ENCODE measurements around the gene KDM4C. TPM values are rescaled to one million over a fixed set of nuclear protein-coding genes. Genes with fewer than 3 reads are reported as not detected.

KDM4C gene
- total and polyA plus RNA-seq, 2 of the 4 experiments (the other 2 are of a cell fraction): 11.8 to 23.8 TPM

DNA sequence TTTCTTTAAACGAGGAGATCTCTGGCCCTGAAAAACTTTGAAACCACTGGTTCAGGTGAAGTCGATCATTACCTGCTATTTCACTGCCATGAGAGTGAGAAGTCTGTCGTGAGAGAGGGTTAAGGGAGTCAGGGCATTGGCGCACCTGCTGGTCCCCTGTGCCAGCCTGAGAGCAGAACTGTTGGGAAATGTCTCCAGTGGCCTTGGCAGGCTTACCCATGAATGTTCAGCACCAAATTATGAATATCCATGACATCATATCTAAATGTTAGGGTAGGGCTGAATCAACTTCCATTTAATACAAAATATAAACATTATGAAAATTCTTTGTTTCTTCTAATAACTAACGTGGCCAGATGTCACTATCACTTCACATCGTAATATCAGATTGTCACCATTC is 379.3 kb downstream of the KDM4C start:
- no peak overlapping the region for H3K18ac ChIP-seq (ENCODE audit: low read depth, low read length)
- H2BK5ac ChIP-seq (ENCODE audit: low read depth, low read length, poor library complexity, severe bottlenecking): no peak overlapping the region
- no CpG with 5 or more reads among the region's 6 CpGs for whole genome bisulfite sequencing, 2 experiments (ENCODE audit: extremely low coverage in 2 of 2, insufficient read length in 1 of 2)

More for the DNA sequence above, 379.3 kb downstream of the KDM4C start:
- H2BK120ac ChIP-seq (ENCODE audit: low read depth, low read length): no peak overlapping the region
- peaks cover 2% of the 10 kb centered on the region; the same call in 1 of the 2 replicates for H3K36me3 ChIP-seq (ENCODE audit: control insufficient read depth, insufficient read depth, low read length)
- in situ Hi-C loops (cut with MboI; ENCODE audit: low sequenced_read_pairs): no loop called here
- H4K20me1 ChIP-seq (ENCODE audit: insufficient read depth, low read length): no peaks in the 10 kb centered on the region
- TF ChIP-seq NFE2L2 (IDR thresholded peaks at IDR 0.05; ENCODE audit: low read depth, low read length): no peak
- TF ChIP-seq, protein P1, sequence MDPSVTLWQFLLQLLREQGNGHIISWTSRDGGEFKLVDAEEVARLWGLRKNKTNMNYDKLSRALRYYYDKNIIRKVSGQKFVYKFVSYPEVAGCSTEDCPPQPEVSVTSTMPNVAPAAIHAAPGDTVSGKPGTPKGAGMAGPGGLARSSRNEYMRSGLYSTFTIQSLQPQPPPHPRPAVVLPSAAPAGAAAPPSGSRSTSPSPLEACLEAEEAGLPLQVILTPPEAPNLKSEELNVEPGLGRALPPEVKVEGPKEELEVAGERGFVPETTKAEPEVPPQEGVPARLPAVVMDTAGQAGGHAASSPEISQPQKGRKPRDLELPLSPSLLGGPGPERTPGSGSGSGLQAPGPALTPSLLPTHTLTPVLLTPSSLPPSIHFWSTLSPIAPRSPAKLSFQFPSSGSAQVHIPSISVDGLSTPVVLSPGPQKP (IDR thresholded peaks at IDR 0.05; ENCODE audit: borderline replicate concordance, low read depth, low read length): no peak
- TF ChIP-seq RFX5 (IDR thresholded peaks at IDR 0.05; ENCODE audit: low read depth, low read length): no peak
- no peak for TF ChIP-seq BHLHE40 (IDR thresholded peaks at IDR 0.05; ENCODE audit: low read depth, low read length)
- TF ChIP-seq USF2 (IDR thresholded peaks at IDR 0.05; ENCODE audit: low read depth, low read length): no peak
- no peak for TF ChIP-seq CEBPB (IDR thresholded peaks at IDR 0.05; ENCODE audit: low read depth, low read length)
- TF ChIP-seq FOS (IDR thresholded peaks at IDR 0.05; ENCODE audit: low read depth, low read length): no peak
- no peak for TF ChIP-seq RCOR1 (IDR thresholded peaks at IDR 0.05; ENCODE audit: insufficient replicate concordance, low read length)
- TF ChIP-seq SMC3 (IDR thresholded peaks at IDR 0.05; ENCODE audit: low read depth, low read length): no peak
- no peak for TF ChIP-seq CTCF (conservative IDR thresholded peaks at IDR 0.05; ENCODE audit: low read depth, low read length)
- no peak for TF ChIP-seq POLR2A (IDR thresholded peaks at IDR 0.05; ENCODE audit: low read depth, low read length)
- TF ChIP-seq MXI1 (IDR thresholded peaks at IDR 0.05; ENCODE audit: borderline replicate concordance, low read depth, low read length): no peak
- no peak for TF ChIP-seq MAFK (IDR thresholded peaks at IDR 0.05; ENCODE audit: low read depth, low read length)
- no peak for TF ChIP-seq CHD1 (IDR thresholded peaks at IDR 0.05; ENCODE audit: low read depth, low read length)
- no peak for TF ChIP-seq RAD21 (IDR thresholded peaks at IDR 0.05; ENCODE audit: low read length)
- H3K79me1 ChIP-seq (ENCODE audit: low read depth in 1 of 2, low read length in 2 of 2): no peaks in the 10 kb centered on the region
- H4K8ac ChIP-seq (ENCODE audit: low read depth in 2 of 2, low read length in 2 of 2): no peak overlapping the region
- no peak overlapping the region for H4K5ac ChIP-seq (ENCODE audit: low read depth, low read length)
- H3K9me1 ChIP-seq (ENCODE audit: insufficient read depth, low read length): peaks cover 3% of the 10 kb centered on the region; the same call in 1 of the 2 replicates
- ChIA-PET POLR2A (ENCODE audit: unreplicated experiment) (no interaction called here), CTCF (interaction anchor here (0.7 kb wide), 1 partner anchor 155 kb away, joined by 3 read pairs; no protein-coding TSS in a partner anchor)
- no peak overlapping the region for H3K4ac ChIP-seq (ENCODE audit: low read depth, low read length)
- no peak overlapping the region for H3K27ac ChIP-seq (ENCODE audit: insufficient read depth, low read length)
- dilution Hi-C loops (cut with HindIII; ENCODE audit: low sequenced_read_pairs, unreplicated experiment): no loop called here
- H3K9me3 ChIP-seq (ENCODE audit: control insufficient read depth, insufficient read depth, low read length): no peaks in the 10 kb centered on the region
- no peak overlapping the region for H3K4me3 ChIP-seq (ENCODE audit: insufficient read depth, low read depth, low read length)
- no peak overlapping the region for H2AK5ac ChIP-seq (ENCODE audit: low read depth, low read length)
- no peaks in the 10 kb centered on the region for H3K27me3 ChIP-seq (ENCODE audit: control insufficient read depth, insufficient read depth, low read length)
- H3K14ac ChIP-seq (replicated peaks; ENCODE audit: low read depth, low read length): no peak overlapping the region
- no peak overlapping the region for H2AFZ ChIP-seq (replicated peaks; ENCODE audit: low read length, poor library complexity)
- no peak overlapping the region for H3K4me2 ChIP-seq (ENCODE audit: low read depth, low read length)
- DNase-seq (no peak), ATAC-seq (ENCODE audit: low read depth) (no peak)
- H4K91ac ChIP-seq (ENCODE audit: insufficient read depth, low read depth, low read length): no peak overlapping the region
- intact Hi-C loops (cut with micrococcal nuclease): no loop called here
- H3K56ac ChIP-seq (ENCODE audit: extremely low read depth, insufficient read depth, low read length): no peak overlapping the region
- H3K23ac ChIP-seq (ENCODE audit: low read depth, low read length): no peak overlapping the region
- H3K9ac ChIP-seq (ENCODE audit: low read depth, low read length): no peak overlapping the region
- no peak overlapping the region for H2BK15ac ChIP-seq (ENCODE audit: low read depth, low read length)
- H2BK20ac ChIP-seq (ENCODE audit: low read depth, low read length): no peak overlapping the region
- H3K4me1 ChIP-seq (ENCODE audit: control insufficient read depth, insufficient read depth, low read length): no peaks in the 10 kb centered on the region; the same call in 1 of the 2 replicates
- no TSS peak for BruUV-seq (replicated peaks)
- H2AK9ac ChIP-seq (replicated peaks; ENCODE audit: low read depth, low read length, poor library complexity): no peak overlapping the region
